Prostate gland (tissue), 2 donors: ENCODE data around the gene BEAN1.

Experiments
- CTCF ChIP-seq, 4 experiments: fragments of 200-600 bp in 2 of 4; fragments of 450-650 bp in 2 of 4; sonication (generic) in 2 of 4; IDR thresholded peaks; 1 replicate in 3 of 4; 2 replicates in 1 of 4; pipeline ENCODE4 v1.5.1; 2016 to 2019; ENCODE audit warnings: antibody characterized with exemption in 4 of 4, mild to moderate bottlenecking in 2 of 4, moderate library complexity in 2 of 4
- POLR2A ChIP-seq: fragments of 450-650 bp; IDR thresholded peaks from one replicate; pipeline ENCODE4 v1.6.1; 2016; ENCODE audit warnings: antibody characterized with exemption, mild to moderate bottlenecking
- POLR2AphosphoS5 ChIP-seq: sonication (generic); formaldehyde crosslinking; IDR thresholded peaks from one replicate; pipeline ENCODE4 v1.6.1; 2017; ENCODE audit warnings: antibody characterized with exemption

GRCh38 chr16:66388350-66389139 is 38.5 kb upstream of the BEAN1 start:
- TF ChIP-seq CTCF (IDR thresholded peaks at IDR 0.05) (no peak), POLR2A (no peak), POLR2AphosphoS5 (no peak)
